Subcutaneous adipose tissue (tissue), 4 donors: Measurements from ENCODE around the gene DICER1. TPM values are rescaled to one million over a fixed set of nuclear protein-coding genes. Genes with fewer than 3 reads are reported as not detected.

ENCODE experiments used
- total RNA-seq, 4 donors: library from RNA; depleted of rRNA; stranded (reverse); fragments of >200 nt; gene quantifications; one replicate each; pipeline ENCODE4 v1.1.0, GENCODE V29; 2016
- TF ChIP-seq, protein P1 (sequence below): fragments of 450-650 bp; IDR thresholded peaks from one replicate; pipeline ENCODE4 v1.5.1; 2016; ENCODE audit warnings: low read depth, mild to moderate bottlenecking, control low read depth, antibody characterized with exemption, moderate library complexity

The DICER1 gene
- total RNA-seq, 4 donors from 2014 or later, result 76.2 to 137 (median 99.0) TPM

- TF ChIP-seq, protein P1, sequence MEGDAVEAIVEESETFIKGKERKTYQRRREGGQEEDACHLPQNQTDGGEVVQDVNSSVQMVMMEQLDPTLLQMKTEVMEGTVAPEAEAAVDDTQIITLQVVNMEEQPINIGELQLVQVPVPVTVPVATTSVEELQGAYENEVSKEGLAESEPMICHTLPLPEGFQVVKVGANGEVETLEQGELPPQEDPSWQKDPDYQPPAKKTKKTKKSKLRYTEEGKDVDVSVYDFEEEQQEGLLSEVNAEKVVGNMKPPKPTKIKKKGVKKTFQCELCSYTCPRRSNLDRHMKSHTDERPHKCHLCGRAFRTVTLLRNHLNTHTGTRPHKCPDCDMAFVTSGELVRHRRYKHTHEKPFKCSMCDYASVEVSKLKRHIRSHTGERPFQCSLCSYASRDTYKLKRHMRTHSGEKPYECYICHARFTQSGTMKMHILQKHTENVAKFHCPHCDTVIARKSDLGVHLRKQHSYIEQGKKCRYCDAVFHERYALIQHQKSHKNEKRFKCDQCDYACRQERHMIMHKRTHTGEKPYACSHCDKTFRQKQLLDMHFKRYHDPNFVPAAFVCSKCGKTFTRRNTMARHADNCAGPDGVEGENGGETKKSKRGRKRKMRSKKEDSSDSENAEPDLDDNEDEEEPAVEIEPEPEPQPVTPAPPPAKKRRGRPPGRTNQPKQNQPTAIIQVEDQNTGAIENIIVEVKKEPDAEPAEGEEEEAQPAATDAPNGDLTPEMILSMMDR, result no peak
These were observed 12.5 kb downstream of the DICER1 start for GRCh38 chr14:95144849-95145248.

DNA sequence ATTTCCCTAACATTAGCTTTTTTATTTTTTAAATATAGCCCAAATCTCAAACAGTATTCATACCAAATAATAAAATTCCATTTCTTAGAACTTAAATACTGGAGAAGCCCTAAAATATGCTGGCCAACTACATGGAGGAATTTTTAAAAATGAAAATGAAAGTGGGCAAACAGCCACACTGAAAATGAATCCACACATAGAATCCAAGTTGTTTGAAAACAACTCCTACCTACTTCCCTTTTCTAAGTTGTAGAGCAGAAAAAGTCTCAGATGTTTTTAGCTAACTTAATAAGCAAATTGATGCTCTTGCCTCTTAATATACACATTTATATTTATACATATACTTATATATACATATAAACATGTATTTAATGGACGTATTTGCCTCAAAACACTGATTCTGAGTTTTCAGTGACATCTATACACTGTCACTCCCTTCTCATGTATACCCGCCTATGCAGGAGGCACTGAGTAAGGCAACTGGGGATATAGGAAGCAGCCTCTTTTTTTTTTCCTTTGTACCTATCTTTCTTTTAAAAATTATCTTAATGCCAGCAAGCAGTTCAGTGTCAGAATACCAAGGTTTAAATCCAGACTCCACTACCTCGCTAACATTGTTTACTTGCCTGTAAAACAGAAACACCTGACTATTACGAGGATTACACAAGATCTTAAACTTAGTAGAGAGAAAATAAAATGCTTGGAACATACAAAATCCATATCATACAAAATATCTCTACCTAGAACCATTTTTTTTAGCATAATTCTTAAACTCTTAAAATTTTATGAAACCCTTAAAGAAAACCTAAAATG, 13.3 kb downstream of the DICER1 start:
- TF ChIP-seq, protein P1, result no peak

DNA sequence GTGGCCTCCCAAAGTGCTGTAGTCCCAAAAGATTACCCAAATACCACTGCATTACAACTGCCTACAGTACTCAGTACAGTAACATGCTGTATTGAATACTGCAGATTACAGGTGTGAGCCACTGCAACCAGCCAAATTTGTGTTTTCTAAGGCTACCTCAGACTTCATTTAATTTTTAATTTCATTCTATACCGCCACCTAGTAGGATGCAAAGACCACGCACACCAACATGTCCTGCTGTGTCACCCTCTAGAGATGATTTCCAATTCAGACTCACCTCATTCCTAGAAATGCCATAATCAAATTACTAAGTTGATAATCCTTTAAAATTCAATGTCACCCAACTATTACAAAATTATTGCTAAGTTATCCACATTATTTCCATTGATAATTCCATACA, 15.1 kb downstream of the DICER1 start:
- TF ChIP-seq, protein P1, result no peak

- TF ChIP-seq, protein P1, result no peak
These were observed 15.6 kb downstream of the DICER1 start for GRCh38 chr14:95141684-95142083.

DNA sequence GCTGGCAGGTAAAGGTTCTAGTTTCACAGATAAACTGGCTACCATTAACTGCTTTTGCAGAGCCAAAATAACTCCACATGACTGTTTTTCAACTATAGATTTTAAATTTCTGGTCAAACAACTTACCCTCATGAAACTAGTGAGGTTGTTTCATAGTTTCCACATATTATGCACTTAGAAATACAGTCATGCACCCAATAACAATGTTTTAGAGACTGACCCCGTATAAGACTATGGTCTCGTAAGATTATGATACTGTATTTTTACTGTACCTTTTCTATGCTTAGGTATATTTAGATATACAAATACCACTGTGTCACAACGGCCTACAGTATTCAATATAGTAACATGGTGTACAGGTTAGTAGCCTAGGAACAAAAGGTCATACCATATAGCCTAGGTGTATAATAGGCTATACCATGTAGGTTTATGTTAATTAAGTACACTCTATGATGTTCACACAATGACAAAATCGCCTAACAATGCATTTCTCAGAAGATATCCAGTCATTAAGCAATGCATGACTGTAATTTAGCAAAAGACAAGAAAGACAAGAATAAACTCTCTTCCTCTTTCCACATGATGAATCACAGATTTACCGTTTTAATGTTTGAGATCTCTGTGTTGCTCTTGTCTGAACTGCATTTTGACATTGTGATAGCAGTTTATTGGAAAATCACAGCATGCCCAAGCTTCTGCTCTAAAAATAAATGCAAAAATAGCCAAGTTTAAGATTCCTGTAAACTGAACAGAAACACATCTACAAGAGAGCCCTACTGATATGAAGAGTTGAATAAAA, 17.1 kb downstream of the DICER1 start:
- TF ChIP-seq, protein P1, result no peak

GRCh38 chr14:95138876-95139275, 18.5 kb downstream of the DICER1 start:
- TF ChIP-seq, protein P1, result no peak

DNA sequence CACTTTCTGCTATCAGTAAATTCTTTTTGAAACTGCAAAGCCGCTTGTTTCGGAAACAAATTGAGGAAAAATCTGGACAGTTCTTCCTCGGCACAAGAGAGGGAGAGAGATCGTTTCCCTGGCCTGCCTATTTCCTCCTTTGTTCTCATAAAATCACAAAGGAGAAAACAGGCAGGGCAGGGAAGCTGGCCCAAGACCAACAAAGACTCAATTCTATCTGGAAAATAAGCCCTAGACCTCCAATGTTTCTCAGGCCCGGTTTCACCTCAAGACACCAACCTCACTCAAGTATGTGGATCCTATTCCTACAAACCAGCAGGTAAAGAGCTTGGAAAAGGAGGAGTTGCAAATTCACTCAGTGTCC, 19.5 kb downstream of the DICER1 start:
- TF ChIP-seq, protein P1, result no peak
